Peyer's patch (tissue), 4 donors: ENCODE data around the gene INSL3. TPM values are rescaled to one million over a fixed set of nuclear protein-coding genes. Genes with fewer than 3 reads are reported as not detected.

Experiments used
- DNase-seq, 3 donors: peaks; one replicate each; pipeline ENCODE4 v3.0.0-alpha.2; 2017 to 2019
- H3K27ac ChIP-seq, 4 donors: fragments of 200-600 bp; sonication (generic); one replicate each; pipeline ENCODE4 v1.5.1; 2016 to 2019
- H3K27me3 ChIP-seq, 2 donors: fragments of 200-600 bp; sonication (generic); one replicate each; pipeline ENCODE4 v1.5.1; 2019
- H3K36me3 ChIP-seq, 3 donors: fragments of 200-600 bp; sonication (generic); one replicate each; pipeline ENCODE4 v1.5.1; 2016 to 2019
- H3K4me1 ChIP-seq, 4 donors: fragments of 200-600 bp; sonication (generic); one replicate each; pipeline ENCODE4 v1.5.1; 2016 to 2019
- H3K4me3 ChIP-seq, 4 donors: fragments of 200-600 bp; sonication (generic); 1 replicate in 3 of 4; 2 replicates in 1 of 4; pipeline ENCODE4 v1.5.1; 2016 to 2019; ENCODE audit warnings: mild to moderate bottlenecking in 1 of 4
- H3K9me3 ChIP-seq, 4 donors: fragments of 200-600 bp; sonication (generic); one replicate each; pipeline ENCODE4 v1.5.1; 2016 to 2019; ENCODE audit warnings: mild to moderate bottlenecking in 1 of 4
- CTCF ChIP-seq, 6 experiments: fragments of 450-650 bp in 4 of 6; fragments of 200-600 bp in 2 of 6; sonication (generic) in 1 of 6; IDR thresholded peaks; one replicate each; pipeline ENCODE4 v1.5.1; 2017 to 2019; ENCODE audit warnings: antibody characterized with exemption in 6 of 6, mild to moderate bottlenecking in 3 of 6, moderate library complexity in 1 of 6
- POLR2A ChIP-seq, 2 donors: fragments of 450-650 bp; IDR thresholded peaks; one replicate each; pipeline ENCODE4 v1.5.1; 2017; ENCODE audit warnings: antibody characterized with exemption in 2 of 2, mild to moderate bottlenecking in 2 of 2, moderate library complexity in 2 of 2
- total RNA-seq, 4 donors: library from RNA; depleted of rRNA; stranded (reverse); fragments of >200 nt; gene quantifications; one replicate each; pipeline ENCODE4 v1.1.0, GENCODE V29; 2016

The INSL3 gene
- total RNA-seq, 4 donors from 2014 or later: not detected

DNA sequence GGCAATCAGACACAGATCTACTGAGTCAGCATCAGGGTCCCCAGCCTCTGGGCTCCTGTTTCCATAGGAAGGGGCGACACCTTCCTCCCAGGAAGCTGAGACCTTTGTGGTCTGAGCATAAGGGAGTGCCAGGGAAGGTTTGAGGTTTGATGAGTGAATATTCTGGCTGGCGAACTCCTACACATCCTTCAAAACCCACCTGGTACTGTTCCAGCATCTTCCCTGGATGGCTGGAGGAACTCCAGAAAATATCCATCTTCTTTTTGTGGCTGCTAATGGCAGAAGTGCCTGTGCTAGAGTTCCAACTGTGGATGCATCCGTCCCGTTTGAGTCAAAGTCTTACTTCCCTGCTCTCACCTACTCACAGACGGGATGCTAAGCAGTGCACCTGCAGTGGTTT lies 9.2 kb downstream of the INSL3 start:
- DNase-seq: no peak
- no peaks in the 10 kb centered on the region for H3K9me3 ChIP-seq
- no peaks in the 10 kb centered on the region for H3K27me3 ChIP-seq
- no peak for TF ChIP-seq CTCF (IDR thresholded peaks at IDR 0.05)
- no peak for TF ChIP-seq POLR2A (IDR thresholded peaks at IDR 0.05)
- H3K4me3 ChIP-seq: no peak overlapping the region
- peaks cover 0 to 35% (median 0%) of the 10 kb centered on the region in 3 donors for H3K36me3 ChIP-seq
- no peak overlapping the region for H3K27ac ChIP-seq
- H3K4me1 ChIP-seq: no peaks in the 10 kb centered on the region

DNA sequence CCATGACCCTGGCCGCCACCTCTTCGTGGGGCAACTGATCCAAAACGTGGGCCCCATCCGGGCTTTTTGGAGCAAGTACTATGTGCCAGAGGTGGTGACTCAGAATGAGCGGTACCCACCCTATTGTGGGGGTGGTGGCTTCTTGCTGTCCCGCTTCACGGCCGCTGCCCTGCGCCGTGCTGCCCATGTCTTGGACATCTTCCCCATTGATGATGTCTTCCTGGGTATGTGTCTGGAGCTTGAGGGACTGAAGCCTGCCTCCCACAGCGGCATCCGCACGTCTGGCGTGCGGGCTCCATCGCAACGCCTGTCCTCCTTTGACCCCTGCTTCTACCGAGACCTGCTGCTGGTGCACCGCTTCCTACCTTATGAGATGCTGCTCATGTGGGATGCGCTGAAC lies 9.6 kb downstream of the INSL3 start:
- Histone ChIP-seq H3K36me3 (peaks cover 0 to 35% (median 0%) of the 10 kb centered on the region in 3 donors), H3K27ac (no peak overlapping the region), H3K27me3 (no peaks in the 10 kb centered on the region), H3K9me3 (no peaks in the 10 kb centered on the region), H3K4me3 (no peak overlapping the region), H3K4me1 (no peaks in the 10 kb centered on the region)
- no peak for DNase-seq
- no peak for TF ChIP-seq CTCF (IDR thresholded peaks at IDR 0.05)
- no peak for TF ChIP-seq POLR2A (IDR thresholded peaks at IDR 0.05)

- no peak for DNase-seq
- Histone ChIP-seq H3K36me3 (peaks cover 0 to 35% (median 0%) of the 10 kb centered on the region in 3 donors), H3K27ac (no peak overlapping the region), H3K4me1 (no peaks in the 10 kb centered on the region), H3K27me3 (no peaks in the 10 kb centered on the region), H3K4me3 (no peak overlapping the region), H3K9me3 (no peaks in the 10 kb centered on the region)
- TF ChIP-seq CTCF (IDR thresholded peaks at IDR 0.05): no peak
- no peak for TF ChIP-seq POLR2A (IDR thresholded peaks at IDR 0.05)
Observed at GRCh38 chr19:17811103-17811502, 10.2 kb downstream of the INSL3 start.

DNA sequence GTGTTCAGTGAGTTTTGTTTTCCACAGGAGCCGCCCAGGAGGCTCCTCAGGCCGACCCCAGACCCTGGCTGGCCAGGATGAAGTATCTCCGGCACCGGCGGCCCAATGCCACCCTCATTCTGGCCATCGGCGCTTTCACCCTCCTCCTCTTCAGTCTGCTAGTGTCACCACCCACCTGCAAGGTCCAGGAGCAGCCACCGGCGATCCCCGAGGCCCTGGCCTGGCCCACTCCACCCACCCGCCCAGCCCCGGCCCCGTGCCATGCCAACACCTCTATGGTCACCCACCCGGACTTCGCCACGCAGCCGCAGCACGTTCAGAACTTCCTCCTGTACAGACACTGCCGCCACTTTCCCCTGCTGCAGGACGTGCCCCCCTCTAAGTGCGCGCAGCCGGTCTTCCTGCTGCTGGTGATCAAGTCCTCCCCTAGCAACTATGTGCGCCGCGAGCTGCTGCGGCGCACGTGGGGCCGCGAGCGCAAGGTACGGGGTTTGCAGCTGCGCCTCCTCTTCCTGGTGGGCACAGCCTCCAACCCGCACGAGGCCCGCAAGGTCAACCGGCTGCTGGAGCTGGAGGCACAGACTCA lies 13.5 kb downstream of the INSL3 start:
- Histone ChIP-seq H3K36me3 (peaks cover 0 to 35% (median 0%) of the 10 kb centered on the region in 3 donors), H3K9me3 (no peaks in the 10 kb centered on the region), H3K27me3 (no peaks in the 10 kb centered on the region), H3K4me3 (no peak overlapping the region), H3K4me1 (no peaks in the 10 kb centered on the region), H3K27ac (no peak overlapping the region)
- DNase-seq: no peak
- TF ChIP-seq POLR2A (IDR thresholded peaks at IDR 0.05) (no peak), CTCF (IDR thresholded peaks at IDR 0.05) (no peak)

DNA sequence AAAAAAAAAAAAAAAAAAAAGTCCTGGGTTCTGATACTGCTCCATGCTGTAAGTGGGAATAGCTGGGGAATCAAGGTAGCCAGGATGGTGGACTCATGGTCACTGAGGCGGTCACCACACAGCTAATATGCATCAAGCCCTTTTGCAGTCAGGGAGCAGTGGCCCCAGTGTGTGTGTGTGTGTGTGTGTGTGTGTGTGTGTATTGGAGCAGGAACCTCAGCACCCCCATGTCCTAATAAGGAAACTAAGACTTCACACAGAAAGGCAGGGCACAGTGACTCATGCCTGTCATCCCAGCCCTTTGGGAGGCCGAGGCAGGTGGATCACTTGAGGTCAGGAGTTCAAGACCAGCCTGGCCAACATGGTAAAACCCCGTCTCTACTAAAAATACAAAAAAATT lies 14.4 kb downstream of the INSL3 start:
- peaks cover 0 to 31% (median 0%) of the 10 kb centered on the region in 3 donors for H3K36me3 ChIP-seq
- TF ChIP-seq CTCF (IDR thresholded peaks at IDR 0.05) (no peak), POLR2A (IDR thresholded peaks at IDR 0.05) (no peak)
- DNase-seq: no peak

DNA sequence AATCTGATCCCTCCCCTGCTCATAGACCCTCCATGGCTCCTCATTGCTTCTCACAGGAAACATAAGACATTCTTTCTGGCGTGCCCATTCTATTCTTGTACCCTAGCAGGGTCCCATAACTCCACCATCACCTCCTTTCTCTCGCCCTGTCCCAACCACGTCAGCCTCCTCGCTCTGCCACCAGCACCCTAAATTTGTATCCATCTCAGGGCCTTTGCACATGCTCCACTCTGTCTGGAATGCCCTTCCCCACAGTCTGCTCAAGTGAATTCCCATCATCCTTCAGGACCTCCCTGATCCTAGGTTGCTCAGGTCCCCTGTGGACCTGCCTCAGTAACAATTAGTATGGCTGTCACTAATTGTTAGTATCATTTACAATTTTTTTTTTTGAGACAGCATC lies 15.9 kb downstream of the INSL3 start:
- Histone ChIP-seq H3K4me3 (no peak overlapping the region), H3K27ac (no peak overlapping the region), H3K36me3 (peaks cover 0 to 34% (median 0%) of the 10 kb centered on the region in 3 donors), H3K27me3 (no peaks in the 10 kb centered on the region), H3K4me1 (no peaks in the 10 kb centered on the region), H3K9me3 (no peaks in the 10 kb centered on the region)
- no peak for DNase-seq
- TF ChIP-seq POLR2A (IDR thresholded peaks at IDR 0.05): no peak
- TF ChIP-seq CTCF (IDR thresholded peaks at IDR 0.05): no peak

More for the DNA sequence above, 14.4 kb downstream of the INSL3 start:
- Histone ChIP-seq H3K4me1 (no peaks in the 10 kb centered on the region), H3K27me3 (no peaks in the 10 kb centered on the region), H3K27ac (no peak overlapping the region), H3K9me3 (no peaks in the 10 kb centered on the region), H3K4me3 (no peak overlapping the region)
